Mucosa of descending colon (tissue), 3 donors: ENCODE measurements around the gene RCBTB1. TPM values are rescaled to one million over a fixed set of nuclear protein-coding genes. Genes with fewer than 3 reads are reported as not detected.

ENCODE experiments used
- ATAC-seq: fragments of 200-7000 bp; cut with Tn5 transposase; one replicate; pipeline ENCODE4 v1.9.1; 2020; ENCODE audit warnings: mild to moderate bottlenecking, moderate library complexity
- DNase-seq, 3 donors: peaks; one replicate each; pipeline ENCODE4 v3.0.0-alpha.2; 2020
- H3K36me3 ChIP-seq: fragments of 200-600 bp; one replicate; pipeline ENCODE4 v1.8.0; 2021; ENCODE audit warnings: low read depth, mild to moderate bottlenecking
- H3K4me1 ChIP-seq: fragments of 200-600 bp; one replicate; pipeline ENCODE4 v1.8.0; 2021; ENCODE audit warnings: low read depth, mild to moderate bottlenecking
- H3K4me3 ChIP-seq: fragments of 200-600 bp; one replicate; pipeline ENCODE4 v1.8.0; 2021; ENCODE audit warnings: mild to moderate bottlenecking
- H3K9me3 ChIP-seq: fragments of 200-600 bp; one replicate; pipeline ENCODE4 v1.8.0; 2021; ENCODE audit warnings: mild to moderate bottlenecking
- CTCF ChIP-seq: fragments of 200-600 bp; IDR thresholded peaks from one replicate; pipeline ENCODE4 v1.8.0; 2022; ENCODE audit warnings: antibody characterized with exemption, mild to moderate bottlenecking
- intact Hi-C, 2 donors: fragments of 100-400 bp; cut with DNase I in 1 of 2; cut with micrococcal nuclease in 1 of 2; formaldehyde crosslinking; loops; one replicate each; pipeline versions ENCODE4 v1.11.0 to v1.11.1; 2022; cut with DNase I, micrococcal nuclease
- total RNA-seq, 3 donors: library from RNA; stranded (reverse); fragmentation: NEBNext Ultra II Directional in 2 of 3; extraction: Animal tissue kit (Norgen Biotek cat#: 25700) in 2 of 3; gene quantifications; one replicate each; pipeline versions ENCODE4 v1.2.1 to v1.2.4, GENCODE V29; 2021 to 2023
- donor health status: DM: no; HTN: no; CAD: no; lungs with moderate emphysema.
- donor health status: DM: no; HTN: no; CAD: no.
- donor health status: DM: no; HTN: yes; CAD: no.

The RCBTB1 gene
- total RNA-seq, 3 donors from 2014 or later = 5.3 to 11.7 (median 6.7) TPM

- no peak for ATAC-seq
- no peak for TF ChIP-seq CTCF
- H3K4me3 ChIP-seq = no peak overlapping the region
- intact Hi-C loops = no loop called here
- H3K9me3 ChIP-seq = no peaks in the 10 kb centered on the region
- H3K36me3 ChIP-seq = no peaks in the 10 kb centered on the region
- DNase-seq = no peak
- H3K4me1 ChIP-seq = no peaks in the 10 kb centered on the region
Observed at GRCh38 chr13:49549289-49549688, 36.1 kb downstream of the RCBTB1 start.

- no peaks in the 10 kb centered on the region for H3K36me3 ChIP-seq
- TF ChIP-seq CTCF = no peak
- no peak overlapping the region for H3K4me3 ChIP-seq
- intact Hi-C loops = no loop called here
- H3K4me1 ChIP-seq = no peaks in the 10 kb centered on the region
- H3K9me3 ChIP-seq = no peaks in the 10 kb centered on the region
- no peak for DNase-seq
- no peak for ATAC-seq
Observed at GRCh38 chr13:49546561-49546960, 38.8 kb downstream of the RCBTB1 start.

- intact Hi-C loops = no loop called here
- Histone ChIP-seq H3K9me3 (no peaks in the 10 kb centered on the region), H3K36me3 (no peaks in the 10 kb centered on the region), H3K4me3 (no peak overlapping the region), H3K4me1 (no peaks in the 10 kb centered on the region)
- no peak for TF ChIP-seq CTCF
- ATAC-seq = no peak
- DNase-seq = no peak
Observed at GRCh38 chr13:49545661-49546060, 39.7 kb downstream of the RCBTB1 start.

- H3K36me3 ChIP-seq = no peaks in the 10 kb centered on the region
- no peaks in the 10 kb centered on the region for H3K9me3 ChIP-seq
- intact Hi-C loops = no loop called here
- no peak for TF ChIP-seq CTCF
- H3K4me1 ChIP-seq = no peaks in the 10 kb centered on the region
- ATAC-seq (no peak), DNase-seq (no peak)
- no peak overlapping the region for H3K4me3 ChIP-seq
Observed at GRCh38 chr13:49543656-49544055, 41.7 kb downstream of the RCBTB1 start.

GRCh38 chr13:49540552-49540951 is 44.8 kb downstream of the RCBTB1 start:
- ATAC-seq = no peak
- H3K4me1 ChIP-seq = no peaks in the 10 kb centered on the region
- intact Hi-C loops = no loop called here
- no peaks in the 10 kb centered on the region for H3K9me3 ChIP-seq
- TF ChIP-seq CTCF = no peak
- no peak for DNase-seq
- H3K36me3 ChIP-seq = no peaks in the 10 kb centered on the region
- H3K4me3 ChIP-seq = no peak overlapping the region

GRCh38 chr13:49539746-49540145 is 45.6 kb downstream of the RCBTB1 start:
- Histone ChIP-seq H3K36me3 (no peaks in the 10 kb centered on the region), H3K4me1 (no peaks in the 10 kb centered on the region), H3K4me3 (no peak overlapping the region), H3K9me3 (no peaks in the 10 kb centered on the region)
- DNase-seq (no peak), ATAC-seq (no peak)
- no peak for TF ChIP-seq CTCF
- intact Hi-C loops = no loop called here
